Parathyroid adenoma (tissue), 2 donors: ENCODE data around the gene ANKRD63.

ENCODE experiments used
- H2AFZ ChIP-seq: fragments of 300-600 bp; sonication (generic); one replicate; pipeline ENCODE4 v1.7.0; 2017; ENCODE audit warnings: antibody characterized with exemption, mild to moderate bottlenecking
- H3K27ac ChIP-seq: fragments of 300-600 bp; sonication (generic); one replicate; pipeline ENCODE4 v1.7.0; 2017
- H3K27me3 ChIP-seq: fragments of 300-600 bp; sonication (generic); one replicate; pipeline ENCODE4 v1.7.0; 2017; ENCODE audit warnings: low read length; ENCODE audit not compliant: control insufficient read depth, insufficient read depth
- H3K36me3 ChIP-seq: fragments of 300-600 bp; sonication (generic); one replicate; pipeline ENCODE4 v1.7.0; 2017; ENCODE audit warnings: low read length; ENCODE audit not compliant: control insufficient read depth, insufficient read depth
- H3K4me1 ChIP-seq: fragments of 300-600 bp; sonication (generic); one replicate; pipeline ENCODE4 v1.7.0; 2017; ENCODE audit warnings: control low read depth
- H3K4me2 ChIP-seq: fragments of 300-600 bp; sonication (generic); one replicate; pipeline ENCODE4 v1.7.0; 2017; ENCODE audit warnings: low read length
- H3K4me3 ChIP-seq: fragments of 300-600 bp; sonication (generic); one replicate; pipeline ENCODE4 v1.7.0; 2017; ENCODE audit warnings: low read depth, low read length
- H3K79me2 ChIP-seq: fragments of 300-600 bp; sonication (generic); one replicate; pipeline ENCODE4 v1.7.0; 2017; ENCODE audit warnings: control low read depth
- H3K9ac ChIP-seq: fragments of 300-600 bp; sonication (generic); one replicate; pipeline ENCODE4 v1.7.0; 2017; ENCODE audit warnings: mild to moderate bottlenecking
- H3K9me3 ChIP-seq: fragments of 300-600 bp; sonication (generic); one replicate; pipeline ENCODE4 v1.7.0; 2017; ENCODE audit warnings: low read length; ENCODE audit not compliant: control insufficient read depth
- CTCF ChIP-seq: fragments of 300-600 bp; sonication (generic); IDR thresholded peaks from one replicate; pipeline ENCODE4 v1.7.0; 2017; ENCODE audit warnings: antibody characterized with exemption, mild to moderate bottlenecking
- donor health status: primary hyperparathyroidism.

Gene ANKRD63

DNA sequence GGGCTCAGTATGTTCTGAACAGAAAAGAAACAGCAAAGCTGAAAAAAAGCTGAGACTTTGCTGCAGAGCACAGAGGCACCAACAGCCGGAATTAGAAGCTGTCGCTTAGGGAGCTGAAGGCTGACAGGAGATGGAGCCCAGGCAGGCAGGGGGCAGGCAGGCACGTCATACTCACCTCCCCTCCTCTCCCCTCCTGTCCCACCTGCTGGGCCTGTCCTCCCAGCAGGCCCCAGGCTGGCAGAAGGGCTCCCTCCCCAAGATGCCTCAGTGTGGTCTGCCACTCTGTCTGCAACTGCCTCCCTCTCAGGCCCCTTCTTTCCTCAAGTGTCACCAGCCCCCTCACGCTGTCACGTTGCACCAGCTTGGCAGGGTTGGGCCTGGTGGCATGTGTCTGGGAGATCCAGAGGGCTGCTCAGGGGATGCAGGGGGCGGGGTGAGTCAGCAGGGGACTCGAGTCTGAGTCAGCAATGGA is 3.2 kb upstream of the ANKRD63 start:
- H3K4me3 ChIP-seq, result no peak overlapping the region
- H3K36me3 ChIP-seq, result no peaks in the 10 kb centered on the region
- H3K27me3 ChIP-seq, result no peaks in the 10 kb centered on the region
- H3K9me3 ChIP-seq, result no peaks in the 10 kb centered on the region
- TF ChIP-seq CTCF, result no peak
- H3K4me1 ChIP-seq, result peaks cover 2% of the 10 kb centered on the region
- H3K9ac ChIP-seq, result no peak overlapping the region
- no peak overlapping the region for H2AFZ ChIP-seq
- H3K79me2 ChIP-seq, result no peaks in the 10 kb centered on the region
- H3K27ac ChIP-seq, result no peak overlapping the region
- H3K4me2 ChIP-seq, result no peak overlapping the region

GRCh38 chr15:40285554-40286011 is 2.7 kb upstream of the ANKRD63 start:
- Histone ChIP-seq H3K4me3 (no peak overlapping the region), H3K27me3 (no peaks in the 10 kb centered on the region), H3K4me2 (no peak overlapping the region), H3K27ac (no peak overlapping the region), H2AFZ (no peak overlapping the region), H3K9ac (no peak overlapping the region), H3K9me3 (no peaks in the 10 kb centered on the region), H3K4me1 (peaks cover 2% of the 10 kb centered on the region), H3K36me3 (no peaks in the 10 kb centered on the region), H3K79me2 (no peaks in the 10 kb centered on the region)
- TF ChIP-seq CTCF, result no peak

GRCh38 chr15:40285151-40285550 is 2.3 kb upstream of the ANKRD63 start:
- no peak overlapping the region for H3K4me2 ChIP-seq
- H2AFZ ChIP-seq, result no peak overlapping the region
- no peaks in the 10 kb centered on the region for H3K79me2 ChIP-seq
- no peaks in the 10 kb centered on the region for H3K36me3 ChIP-seq
- H3K27me3 ChIP-seq, result no peaks in the 10 kb centered on the region
- no peak overlapping the region for H3K4me3 ChIP-seq
- TF ChIP-seq CTCF, result no peak
- H3K9me3 ChIP-seq, result no peaks in the 10 kb centered on the region
- no peak overlapping the region for H3K9ac ChIP-seq
- peaks cover 2% of the 10 kb centered on the region for H3K4me1 ChIP-seq
- no peak overlapping the region for H3K27ac ChIP-seq

DNA sequence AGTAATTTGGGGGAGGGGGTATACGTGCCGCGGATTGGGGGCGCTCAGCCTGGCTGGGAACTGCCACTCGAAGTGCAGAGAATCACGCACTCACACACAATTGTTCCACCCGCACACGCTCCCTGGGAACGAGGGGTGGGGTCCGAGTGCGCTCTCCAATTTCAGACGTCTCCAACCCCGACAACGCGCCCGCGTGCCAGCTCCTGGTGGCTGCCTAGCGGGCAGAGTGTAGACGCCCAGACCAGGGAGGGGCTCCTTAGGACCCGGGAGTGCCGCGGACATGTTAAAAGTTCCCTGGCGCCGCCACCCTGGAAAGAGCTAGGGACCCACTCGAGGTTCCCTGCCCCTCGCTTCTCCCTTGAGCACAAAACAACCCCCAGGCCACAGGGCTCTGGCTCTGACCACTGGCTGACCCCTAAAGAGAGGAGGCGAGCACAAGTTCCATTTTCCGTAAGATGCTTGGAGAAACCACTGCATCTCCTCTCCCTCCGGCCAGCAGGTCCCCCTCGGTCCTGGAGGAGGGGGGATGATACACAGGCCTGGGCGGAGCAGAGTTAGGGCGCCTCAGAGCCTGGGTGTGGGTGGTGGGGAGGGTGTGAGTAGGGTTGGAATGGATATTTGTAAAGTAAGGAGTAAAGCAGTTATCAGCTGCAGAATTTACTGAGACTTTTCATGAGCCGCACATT is 894 bp upstream of the ANKRD63 start:
- Histone ChIP-seq H3K4me2 (no peak overlapping the region), H3K79me2 (no peaks in the 10 kb centered on the region), H3K4me1 (peaks cover 2% of the 10 kb centered on the region), H3K9ac (no peak overlapping the region), H2AFZ (no peak overlapping the region), H3K27me3 (no peaks in the 10 kb centered on the region), H3K9me3 (no peaks in the 10 kb centered on the region), H3K27ac (no peak overlapping the region), H3K36me3 (no peaks in the 10 kb centered on the region), H3K4me3 (no peak overlapping the region)
- no peak for TF ChIP-seq CTCF
